DOHH2 (cell line): Measurements from ENCODE around the gene QRFP.

Experiments
- H3F3A ChIP-seq: fragments of 200-600 bp; sonication (generic), shearing (Covaris generic); 2 replicates; pipeline ENCODE4 v1.6.0; 2016; ENCODE audit warnings: antibody characterized with exemption, mild to moderate bottlenecking; ENCODE audit not compliant: control insufficient read depth, insufficient read depth
- H3K27ac ChIP-seq: fragments of 200-600 bp; sonication (generic); 2 replicates; pipeline ENCODE4 v1.5.1; 2014; ENCODE audit warnings: low read depth, mild to moderate bottlenecking, low read length, moderate library complexity
- H3K27me3 ChIP-seq: fragments of 200-600 bp; sonication (generic); 2 replicates; pipeline ENCODE4 v1.6.1; 2014; ENCODE audit warnings: mild to moderate bottlenecking, low read length, mixed read lengths; ENCODE audit not compliant: control insufficient read depth
- H3K36me3 ChIP-seq: fragments of 200-600 bp; sonication (generic); 2 replicates; pipeline ENCODE4 v1.6.1; 2014; ENCODE audit warnings: mild to moderate bottlenecking, low read length, moderate library complexity, mixed read lengths; ENCODE audit not compliant: control insufficient read depth
- H3K4me1 ChIP-seq: fragments of 200-600 bp; sonication (generic); 2 replicates; pipeline ENCODE4 v1.6.1; 2014; ENCODE audit warnings: mild to moderate bottlenecking, low read length, mixed read lengths; ENCODE audit not compliant: control insufficient read depth
- H3K4me2 ChIP-seq: fragments of 200-600 bp; sonication (generic); 2 replicates; pipeline ENCODE4 v1.6.0; 2014; ENCODE audit warnings: mild to moderate bottlenecking, low read length, moderate library complexity
- H3K4me3 ChIP-seq: fragments of 200-600 bp; sonication (generic); 2 replicates; pipeline ENCODE4 v1.5.1; 2014; ENCODE audit warnings: mild to moderate bottlenecking, low read length, mixed read lengths
- H3K79me2 ChIP-seq: fragments of 200-600 bp; sonication (generic); 2 replicates; pipeline ENCODE4 v1.6.1; 2014; ENCODE audit warnings: mild to moderate bottlenecking, low read length, mixed read lengths; ENCODE audit not compliant: control insufficient read depth
- H3K9me2 ChIP-seq: fragments of 200-600 bp; sonication (generic); replicated peaks from 2 replicates; pipeline ENCODE4 v1.6.1; 2014; ENCODE audit warnings: mild to moderate bottlenecking, low read length, mixed read lengths; ENCODE audit not compliant: control insufficient read depth
- H3K9me3 ChIP-seq: fragments of 200-600 bp; sonication (generic); 2 replicates; pipeline ENCODE4 v1.6.1; 2014; ENCODE audit warnings: antibody characterized with exemption, low read length, mixed read lengths; ENCODE audit not compliant: control insufficient read depth, insufficient read depth
- H4K20me1 ChIP-seq: fragments of 200-600 bp; sonication (generic); 2 replicates; pipeline ENCODE4 v1.6.0; 2014; ENCODE audit warnings: low read depth, mild to moderate bottlenecking, antibody characterized with exemption, low read length, moderate library complexity; ENCODE audit not compliant: control insufficient read depth, insufficient read depth
- EZH2phosphoT487 ChIP-seq: fragments of 200-600 bp; sonication (generic); IDR thresholded peaks from 2 replicates; pipeline ENCODE4 v1.6.1; 2017; ENCODE audit warnings: borderline replicate concordance, mild to moderate bottlenecking, antibody characterized with exemption, low read length, moderate library complexity, mixed read lengths
- TF ChIP-seq, protein P1 (sequence below): fragments of 200-600 bp; sonication (generic); IDR thresholded peaks from one replicate; pipeline ENCODE4 v1.5.1; 2014; ENCODE audit warnings: antibody characterized with exemption, mild to moderate bottlenecking, low read depth, low read length; ENCODE audit not compliant: poor library complexity, severe bottlenecking

The QRFP gene

DNA sequence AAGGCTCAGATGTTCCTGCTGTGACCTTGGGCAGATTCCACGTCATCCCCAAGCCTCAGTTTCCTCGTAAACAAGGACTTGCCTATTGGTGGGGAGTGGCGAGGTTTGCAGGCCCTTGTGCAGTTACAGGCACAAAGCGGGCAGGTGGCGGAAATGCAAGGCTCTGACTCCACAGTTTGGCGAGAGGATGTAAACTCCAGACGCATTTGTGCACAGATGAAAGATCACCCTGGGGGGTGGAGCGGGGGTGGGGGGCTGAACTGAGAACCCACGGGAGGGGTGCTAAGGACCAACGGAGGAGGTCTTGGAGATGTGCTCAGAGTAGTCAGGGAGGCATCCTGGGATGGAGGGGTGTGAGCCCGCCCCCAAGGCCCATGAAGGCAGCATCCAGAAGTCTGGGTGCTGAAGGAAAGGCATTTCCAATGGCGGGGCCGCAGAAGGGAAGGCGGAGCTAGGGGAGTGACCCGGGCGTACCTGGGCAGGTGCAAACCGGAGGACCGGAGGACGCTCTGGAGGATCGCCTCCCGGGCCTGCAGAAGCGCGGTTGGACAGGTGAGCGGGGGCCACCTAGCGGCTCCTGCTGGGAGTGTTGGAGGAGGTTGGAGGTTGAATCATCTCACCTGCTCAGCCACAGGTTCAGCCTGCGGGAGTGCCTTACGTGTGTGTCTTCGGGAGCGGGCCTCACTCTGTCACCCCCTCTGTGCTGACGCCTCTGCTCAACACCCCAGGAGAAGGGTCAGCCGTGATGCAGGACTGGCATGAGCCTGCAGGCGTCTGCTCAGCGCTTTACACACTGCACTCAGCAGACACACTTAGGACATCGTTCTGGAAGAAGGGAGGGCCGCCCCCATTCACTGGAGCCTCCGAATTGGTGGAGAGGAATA, 44.3 kb upstream of the QRFP start:
- H3K9me2 ChIP-seq, result no peaks in the 10 kb centered on the region
- H3K9me3 ChIP-seq, result no peaks in the 10 kb centered on the region
- TF ChIP-seq, protein P1, sequence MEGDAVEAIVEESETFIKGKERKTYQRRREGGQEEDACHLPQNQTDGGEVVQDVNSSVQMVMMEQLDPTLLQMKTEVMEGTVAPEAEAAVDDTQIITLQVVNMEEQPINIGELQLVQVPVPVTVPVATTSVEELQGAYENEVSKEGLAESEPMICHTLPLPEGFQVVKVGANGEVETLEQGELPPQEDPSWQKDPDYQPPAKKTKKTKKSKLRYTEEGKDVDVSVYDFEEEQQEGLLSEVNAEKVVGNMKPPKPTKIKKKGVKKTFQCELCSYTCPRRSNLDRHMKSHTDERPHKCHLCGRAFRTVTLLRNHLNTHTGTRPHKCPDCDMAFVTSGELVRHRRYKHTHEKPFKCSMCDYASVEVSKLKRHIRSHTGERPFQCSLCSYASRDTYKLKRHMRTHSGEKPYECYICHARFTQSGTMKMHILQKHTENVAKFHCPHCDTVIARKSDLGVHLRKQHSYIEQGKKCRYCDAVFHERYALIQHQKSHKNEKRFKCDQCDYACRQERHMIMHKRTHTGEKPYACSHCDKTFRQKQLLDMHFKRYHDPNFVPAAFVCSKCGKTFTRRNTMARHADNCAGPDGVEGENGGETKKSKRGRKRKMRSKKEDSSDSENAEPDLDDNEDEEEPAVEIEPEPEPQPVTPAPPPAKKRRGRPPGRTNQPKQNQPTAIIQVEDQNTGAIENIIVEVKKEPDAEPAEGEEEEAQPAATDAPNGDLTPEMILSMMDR, result peak; percentile 91
- no peak for TF ChIP-seq EZH2phosphoT487
- H4K20me1 ChIP-seq, result no peaks in the 10 kb centered on the region
- no peaks in the 10 kb centered on the region for H3K36me3 ChIP-seq
- no peaks in the 10 kb centered on the region for H3F3A ChIP-seq
- H3K4me2 ChIP-seq, result no peak overlapping the region
- H3K27ac ChIP-seq, result no peak overlapping the region
- no peak overlapping the region for H3K4me3 ChIP-seq
- no peaks in the 10 kb centered on the region for H3K4me1 ChIP-seq
- H3K79me2 ChIP-seq, result no peaks in the 10 kb centered on the region
- peaks cover 38% of the 10 kb centered on the region for H3K27me3 ChIP-seq

DNA sequence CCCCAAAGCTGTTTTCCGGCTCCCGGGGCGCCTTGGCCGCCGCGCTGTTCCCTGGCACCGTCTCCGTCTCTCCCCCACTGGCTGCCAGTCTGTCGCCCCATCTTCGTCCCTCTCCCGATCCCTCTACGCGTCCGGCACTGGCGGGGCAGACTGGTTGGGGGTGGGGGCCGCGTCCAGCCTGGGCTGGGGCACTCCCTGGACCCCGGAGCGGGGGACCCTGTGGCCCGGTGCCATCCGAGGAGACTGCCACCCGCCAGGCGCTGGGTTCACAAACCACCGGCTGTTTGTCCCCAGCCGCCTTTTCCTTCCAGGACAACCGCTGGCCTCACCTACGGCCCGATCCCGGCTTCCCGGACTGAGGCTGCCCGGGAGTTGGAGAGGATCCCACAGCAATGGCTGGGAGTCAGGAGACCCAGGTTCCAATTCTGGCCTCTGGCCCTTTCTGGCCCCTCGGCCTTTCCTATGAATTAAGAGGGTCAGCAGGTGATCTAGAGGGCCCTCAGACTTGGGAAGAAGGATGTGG, 43.5 kb upstream of the QRFP start:
- Histone ChIP-seq H3K27me3 (peaks cover 39% of the 10 kb centered on the region), H3K4me2 (no peak overlapping the region), H3K9me2 (no peaks in the 10 kb centered on the region), H3K4me3 (no peak overlapping the region), H3K9me3 (no peaks in the 10 kb centered on the region), H4K20me1 (no peaks in the 10 kb centered on the region), H3K27ac (no peak overlapping the region), H3F3A (no peaks in the 10 kb centered on the region), H3K36me3 (no peaks in the 10 kb centered on the region), H3K4me1 (no peaks in the 10 kb centered on the region), H3K79me2 (no peaks in the 10 kb centered on the region)
- TF ChIP-seq, protein P1, result no peak

DNA sequence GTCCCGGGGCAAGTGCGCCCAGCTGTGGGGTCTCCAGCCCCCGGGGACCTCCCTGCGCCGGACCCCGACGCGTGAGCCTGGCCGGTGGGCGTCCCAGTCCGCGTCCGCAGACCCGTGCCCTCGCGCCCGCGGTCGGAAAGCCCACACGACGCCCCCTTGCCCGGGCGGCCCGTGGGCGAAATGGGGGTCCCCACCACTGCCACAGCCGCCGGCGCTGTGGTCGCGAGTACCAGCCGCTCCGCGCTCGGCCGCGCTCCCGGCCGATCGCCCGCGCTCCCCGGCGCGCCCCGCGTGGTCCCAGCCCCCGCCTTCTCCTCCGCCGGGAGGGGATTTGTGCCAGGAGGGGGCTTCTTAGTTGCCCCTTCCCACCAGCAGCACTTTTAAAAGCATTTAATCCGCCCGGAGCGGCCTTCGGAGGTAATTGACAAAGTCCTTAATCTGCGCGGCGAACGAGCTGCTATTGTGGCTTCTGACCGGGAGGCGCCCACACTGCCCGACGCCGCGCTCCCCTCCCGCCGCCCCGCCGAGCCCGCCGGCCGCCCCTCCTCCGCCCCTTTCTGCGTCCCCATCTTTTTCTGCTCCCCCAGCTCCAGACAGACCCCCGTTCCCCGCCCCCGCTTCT, 42.9 kb upstream of the QRFP start:
- Histone ChIP-seq H4K20me1 (no peaks in the 10 kb centered on the region), H3K9me3 (no peaks in the 10 kb centered on the region), H3K36me3 (no peaks in the 10 kb centered on the region), H3K4me1 (no peaks in the 10 kb centered on the region), H3K4me2 (no peak overlapping the region), H3K9me2 (no peaks in the 10 kb centered on the region), H3K79me2 (no peaks in the 10 kb centered on the region), H3K27me3 (peaks cover 42% of the 10 kb centered on the region), H3K4me3 (no peak overlapping the region), H3K27ac (no peak overlapping the region), H3F3A (no peaks in the 10 kb centered on the region)
- TF ChIP-seq, protein P1, result no peak
- no peak for TF ChIP-seq EZH2phosphoT487
